ENCODE data around the gene PHACTR1. TPM values are rescaled to one million over a fixed set of nuclear protein-coding genes. Genes with fewer than 3 reads are reported as not detected.

PHACTR1 gene
- total and polyA plus RNA-seq, 7 donors = 0.04 to 3.0 (median 0.85) TPM

DNA sequence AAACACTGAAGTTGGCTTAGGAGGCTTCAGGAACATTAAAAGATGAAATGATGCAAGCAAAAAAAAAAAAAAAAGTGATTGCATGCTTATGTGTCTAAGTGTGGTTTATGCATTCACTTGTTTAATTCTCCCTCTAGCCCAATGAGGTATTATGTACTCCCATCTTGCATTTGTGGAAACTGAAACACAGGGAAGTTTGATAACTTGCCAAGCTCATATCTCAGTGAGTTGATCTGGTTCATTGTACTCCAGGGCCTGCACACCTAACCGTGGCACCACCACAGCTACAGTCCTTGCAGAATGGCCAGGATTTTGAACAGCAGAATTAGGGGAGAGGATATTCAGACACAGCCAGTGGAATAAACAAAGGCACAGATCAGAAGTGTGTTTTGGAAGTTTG, 360.6 kb downstream of the PHACTR1 start:
- DNase-seq = no peak
- no peak for ATAC-seq
- intact Hi-C loops (cut with DNase I) = no loop called here
- 62 to 79% (median 75%) methylated on average over 1 of the region's 1 CpG for WGBS, 3 donors
- no peaks in the 10 kb centered on the region for H3K9me3 ChIP-seq
- H3K4me1 ChIP-seq = peaks cover under 1% of the 10 kb centered on the region
- H3K27me3 ChIP-seq (ENCODE audit: insufficient read depth in 3 of 3, low read length in 2 of 3) = peaks cover 0 to 6% (median 0%) of the 10 kb centered on the region in 3 donors
- no peak overlapping the region for H3K27ac ChIP-seq
- H3K36me3 ChIP-seq (ENCODE audit: insufficient read depth in 1 of 2, low read depth in 1 of 2) = no peaks in the 10 kb centered on the region
- no peak overlapping the region for H3K4me3 ChIP-seq
- TF ChIP-seq CTCF (IDR thresholded peaks at IDR 0.05) = no peak

- ATAC-seq (no peak), DNase-seq (no peak)
- H3K9me3 ChIP-seq = no peaks in the 10 kb centered on the region
- peaks cover 0 to 6% (median 0%) of the 10 kb centered on the region in 3 donors for H3K27me3 ChIP-seq (ENCODE audit: insufficient read depth in 3 of 3, low read length in 2 of 3)
- no peaks in the 10 kb centered on the region for H3K36me3 ChIP-seq (ENCODE audit: insufficient read depth in 1 of 2, low read depth in 1 of 2)
- no peak overlapping the region for H3K4me3 ChIP-seq
- no peaks in the 10 kb centered on the region for H3K4me1 ChIP-seq
- intact Hi-C loops (cut with DNase I) = no loop called here
- H3K27ac ChIP-seq = no peak overlapping the region
- no peak for TF ChIP-seq CTCF (IDR thresholded peaks at IDR 0.05)
- WGBS, 3 donors = 59 to 77% (median 63%) methylated on average over 6 of the region's 6 CpGs
These were observed 362.6 kb downstream of the PHACTR1 start for GRCh38 chr6:13079096-13079723.

GRCh38 chr6:13080462-13081188, 364.1 kb downstream of the PHACTR1 start:
- H3K4me1 ChIP-seq = no peaks in the 10 kb centered on the region
- WGBS, 3 donors = 61 to 75% (median 66%) methylated on average over 5 of the region's 5 CpGs
- peaks cover 0 to 6% (median 0%) of the 10 kb centered on the region in 3 donors for H3K27me3 ChIP-seq (ENCODE audit: insufficient read depth in 3 of 3, low read length in 2 of 3)
- intact Hi-C loops (cut with DNase I) = loop anchor here in 1 of 2 donors (5.0 kb wide), 1 partner anchor 1032 kb away; no protein-coding TSS in a partner anchor
- no peak for ATAC-seq
- no peak for DNase-seq
- no peaks in the 10 kb centered on the region for H3K36me3 ChIP-seq (ENCODE audit: insufficient read depth in 1 of 2, low read depth in 1 of 2)
- TF ChIP-seq CTCF (IDR thresholded peaks at IDR 0.05) = no peak
- no peak overlapping the region for H3K27ac ChIP-seq
- H3K4me3 ChIP-seq = no peak overlapping the region
- H3K9me3 ChIP-seq = no peaks in the 10 kb centered on the region

GRCh38 chr6:13081189-13081563, 364.6 kb downstream of the PHACTR1 start:
- no peaks in the 10 kb centered on the region for H3K9me3 ChIP-seq
- intact Hi-C loops (cut with DNase I) = loop anchor here in 1 of 2 donors (5.0 kb wide), 1 partner anchor 1031 kb away; no protein-coding TSS in a partner anchor
- no peak for DNase-seq
- peaks cover 0 to 6% (median 0%) of the 10 kb centered on the region in 3 donors for H3K27me3 ChIP-seq (ENCODE audit: insufficient read depth in 3 of 3, low read length in 2 of 3)
- WGBS, 3 donors = 87 to 92% (median 88%) methylated on average over 4 of the region's 4 CpGs
- H3K27ac ChIP-seq = no peak overlapping the region
- no peak for TF ChIP-seq CTCF (IDR thresholded peaks at IDR 0.05)
- no peaks in the 10 kb centered on the region for H3K36me3 ChIP-seq (ENCODE audit: insufficient read depth in 1 of 2, low read depth in 1 of 2)
- H3K4me3 ChIP-seq = no peak overlapping the region
- no peaks in the 10 kb centered on the region for H3K4me1 ChIP-seq
- no peak for ATAC-seq
